HepG2 (cell line): ENCODE measurements around the gene TUBA4A. TPM values are rescaled to one million over a fixed set of nuclear protein-coding genes. Genes with fewer than 3 reads are reported as not detected.
A peak's percentile ranks its signal among the peaks of the same experiment; 100 is the strongest.

ENCODE experiments used
- ATAC-seq: fragments of 200-7000 bp; cut with Tn5 transposase; 3 replicates; pipeline ENCODE4 v1.9.1; 2020; ENCODE audit warnings: mild to moderate bottlenecking, moderate library complexity
- Bru-seq: library from RNA; stranded (reverse); fragments of 400-500 nt; gene quantifications from one replicate; lab custom pipeline; 2021; lab: Mats Ljungman, UMichigan
- BruChase-seq, 2 experiments: library from RNA; stranded (reverse); fragments of 400-500 nt; gene quantifications; one replicate each; lab custom pipeline; 2021; lab: Mats Ljungman, UMichigan
- BruUV-seq: library from RNA; stranded (reverse); fragments of 400-500 nt; replicated peaks from 2 replicates; lab custom pipeline; 2021; lab: Mats Ljungman, UMichigan
- CTCF ChIA-PET: fragments of 300-600 bp; formaldehyde crosslinking; extraction: SDS; loops from one replicate; lab custom pipeline; 2021; ENCODE audit warnings: low total read pairs, inconsistent platforms, low intra/inter-chr PET ratio; lab: Yijun Ruan, JAX
- POLR2A ChIA-PET: fragments of 350-600 bp; sonication (Branson Sonifier 250); formaldehyde crosslinking; loops from one replicate; lab custom pipeline; 2020; ENCODE audit warnings: antibody characterized with exemption, inconsistent platforms; lab: Yijun Ruan, JAX
- DNase-seq: peaks from one replicate; pipeline ENCODE4 v3.0.0-alpha.2; 2015; ENCODE audit warnings: low spot score
- FAIRE-seq: peaks from 3 replicates; lab custom pipeline; 2011; peaks lifted over from hg19 to GRCh38; lab: Jason Lieb, UNC
- H2AFZ ChIP-seq: one replicate; pipeline ENCODE4 v1.6.1; 2011; ENCODE audit warnings: low read length, inconsistent platforms
- H3K27ac ChIP-seq: fragments of 300-600 bp; 3 replicates; pipeline ENCODE4 v1.8.0; 2011; ENCODE audit warnings: mixed run types, mild to moderate bottlenecking, mixed read lengths, low read length, inconsistent platforms; ENCODE audit not compliant: insufficient read depth; ENCODE audit errors: extremely low read length
- H3K27me3 ChIP-seq, 2 experiments: fragments of 200-600 bp in 1 of 2; 2 replicates in 1 of 2; 3 replicates in 1 of 2; pipeline versions ENCODE4 v1.6.0 to v1.8.0; 2011; ENCODE audit warnings: low read length in 2 of 2, mild to moderate bottlenecking in 2 of 2, moderate library complexity in 2 of 2, inconsistent platforms in 1 of 2; ENCODE audit not compliant: insufficient read depth in 2 of 2, control insufficient read depth in 1 of 2
- H3K36me3 ChIP-seq, 2 experiments: fragments of 200-600 bp in 1 of 2; replicated peaks in 1 of 2; 2 replicates in 1 of 2; 3 replicates in 1 of 2; pipeline versions ENCODE4 v1.5.1 to v1.8.0; 2011; ENCODE audit warnings: low read length in 2 of 2, inconsistent platforms in 1 of 2; ENCODE audit not compliant: insufficient read depth in 2 of 2, control insufficient read depth in 1 of 2
- H3K4me1 ChIP-seq: 2 replicates; pipeline ENCODE4 v1.5.1; 2012; ENCODE audit warnings: low read length, inconsistent platforms; ENCODE audit not compliant: insufficient read depth
- H3K4me2 ChIP-seq: 2 replicates; pipeline ENCODE4 v1.6.0; 2011; ENCODE audit warnings: low read depth, low read length, inconsistent platforms
- H3K4me3 ChIP-seq, 3 experiments: fragments of 200-600 bp in 1 of 3; sonication (generic), shearing (Covaris generic) in 1 of 3; replicated peaks in 1 of 3; 2 replicates each; pipeline ENCODE4 v1.5.1; 2011 to 2016; ENCODE audit warnings: low read length in 3 of 3, inconsistent platforms in 2 of 3, low read depth in 2 of 3, mild to moderate bottlenecking in 2 of 3, control low read depth in 1 of 3, mixed read lengths in 1 of 3; ENCODE audit not compliant: insufficient read depth in 1 of 3
- H3K79me2 ChIP-seq: one replicate; pipeline ENCODE4 v1.6.1; 2011; ENCODE audit warnings: low read length, inconsistent platforms; ENCODE audit not compliant: insufficient read depth
- H3K9ac ChIP-seq: 2 replicates; pipeline ENCODE4 v1.6.0; 2011; ENCODE audit warnings: mild to moderate bottlenecking, low read depth, low read length, inconsistent platforms; ENCODE audit not compliant: insufficient read depth
- H3K9me3 ChIP-seq: 2 replicates; pipeline ENCODE4 v1.5.1; 2012; ENCODE audit warnings: mild to moderate bottlenecking, low read length
- H4K20me1 ChIP-seq: 2 replicates; pipeline ENCODE4 v1.6.0; 2011; ENCODE audit warnings: inconsistent platforms, mild to moderate bottlenecking, low read length, moderate library complexity; ENCODE audit not compliant: insufficient read depth
- ELF1 ChIP-seq: sonication (generic); formaldehyde crosslinking; IDR thresholded peaks from 2 replicates; pipeline ENCODE4 v1.4.0; 2020; ENCODE audit warnings: missing genetic modification reagents
- MYNN ChIP-seq: sonication (generic); formaldehyde crosslinking; IDR thresholded peaks from 2 replicates; pipeline ENCODE4 v1.4.0; 2020; ENCODE audit warnings: mild to moderate bottlenecking, low read depth, missing genetic modification reagents
- NONO ChIP-seq, 2 experiments: fragments of 450-650 bp in 1 of 2; sonication (generic) in 1 of 2; formaldehyde crosslinking in 1 of 2; IDR thresholded peaks in 1 of 2; conservative IDR thresholded peaks in 1 of 2; 2 replicates each; pipeline versions ENCODE4 v1.6.1 to v1.8.0; 2017 to 2022; ENCODE audit warnings: mild to moderate bottlenecking in 1 of 2, missing genetic modification reagents in 1 of 2, moderate library complexity in 1 of 2
- RFX1 ChIP-seq: fragments of 450-650 bp; IDR thresholded peaks from 2 replicates; pipeline ENCODE4 v1.6.1; 2017
- U2AF2 ChIP-seq: fragments of 200-400 bp; formaldehyde crosslinking; IDR thresholded peaks from 2 replicates; pipeline ENCODE4 v1.6.1; 2017; ENCODE audit warnings: low read depth, mild to moderate bottlenecking, low read length
- ZBTB7A ChIP-seq: sonication (generic); formaldehyde crosslinking; IDR thresholded peaks from 2 replicates; pipeline ENCODE4 v1.8.0; 2022; ENCODE audit warnings: mild to moderate bottlenecking, missing genetic modification reagents
- ZNF253 ChIP-seq: sonication (generic); formaldehyde crosslinking; IDR thresholded peaks from 2 replicates; pipeline ENCODE4 v1.8.0; 2022; ENCODE audit warnings: mild to moderate bottlenecking, missing genetic modification reagents, borderline replicate concordance
- ZNF317 ChIP-seq: sonication (generic); formaldehyde crosslinking; IDR thresholded peaks from 2 replicates; pipeline ENCODE4 v1.5.0; 2020; ENCODE audit warnings: mild to moderate bottlenecking, missing genetic modification reagents
- ZNF549 ChIP-seq: sonication (generic); formaldehyde crosslinking; IDR thresholded peaks from 2 replicates; pipeline ENCODE4 v1.5.0; 2020; ENCODE audit warnings: missing genetic modification reagents
- ZNF772 ChIP-seq: sonication (generic); formaldehyde crosslinking; IDR thresholded peaks from 2 replicates; pipeline ENCODE4 v1.5.0; 2020; ENCODE audit warnings: mild to moderate bottlenecking, missing genetic modification reagents
- ZSCAN12 ChIP-seq: sonication (generic); formaldehyde crosslinking; IDR thresholded peaks from 2 replicates; pipeline ENCODE4 v1.9.0; 2021; ENCODE audit warnings: mild to moderate bottlenecking, missing genetic modification reagents
- WGBS: methylation state at CpG from one replicate; pipeline ENCODE4 v1.1.6; 2017; ENCODE audit warnings: low lambda C conversion rate; 5-methylcytosine and 5-hydroxymethylcytosine counted together
- in situ Hi-C: cut with HindIII; loops from 2 replicates; pipeline ENCODE4 v1.10.0; 2017; ENCODE audit warnings: low pct_unique_long_range_greater_than_20kb; ENCODE audit not compliant: extremely low pct_ligation_motif_present
- intact Hi-C: fragments of 100-400 bp; cut with micrococcal nuclease; formaldehyde crosslinking; loops from one replicate; pipeline ENCODE4 v1.10.0; 2022; ENCODE audit not compliant: unreplicated experiment
- long read RNA-seq, 2 experiments: library from RNA in 1 of 2; library from polyadenylated mRNA in 1 of 2; stranded (forward) in 1 of 2; unstranded in 1 of 2; transcript quantifications; one replicate each; pipeline ENCODE4 v2.0.0, GENCODE V29; 2019 to 2022
- polyA minus RNA-seq, 3 experiments: library from RNA; depleted of rRNA, polyadenylated mRNA; stranded (reverse); fragments of >200 nt; gene quantifications; 2 replicates each; pipeline ENCODE4 v1.2.3, GENCODE V29; 2011; ENCODE audit warnings: low replicate concordance in 1 of 3
- polyA plus RNA-seq, 8 experiments: library from polyadenylated mRNA; depleted of rRNA in 3 of 8; stranded (reverse) in 7 of 8; unstranded in 1 of 8; fragments of >200 nt; fragmentation: Illumina TruSeq in 4 of 8; extraction: Trizol in 4 of 8; gene quantifications; 2 replicates each; pipeline versions ENCODE4 v1.2.1 to v1.2.3, GENCODE V29; 2011 to 2016; ENCODE audit warnings: low read depth in 4 of 8, missing spikeins in 1 of 8, mixed read lengths in 1 of 8; ENCODE audit not compliant: insufficient read depth in 1 of 8
- total RNA-seq, 5 experiments: library from RNA; depleted of rRNA; stranded (reverse); fragments of >200 nt; fragmentation: Illumina TruSeq; extraction: Trizol; gene quantifications; 2 replicates each; pipeline ENCODE4 v1.2.3, GENCODE V29; 2016; ENCODE audit warnings: low read depth in 1 of 5
- TF ChIP-seq, protein P1 (sequence below): sonication (generic); formaldehyde crosslinking; IDR thresholded peaks from 2 replicates; pipeline ENCODE4 v1.4.0; 2020; ENCODE audit warnings: missing genetic modification reagents
- TF ChIP-seq, protein P2 (sequence below): IDR thresholded peaks from 2 replicates; pipeline ENCODE4 v1.6.1; 2016; ENCODE audit warnings: mild to moderate bottlenecking

Gene TUBA4A
- total RNA-seq (2016; rRNA removed; fragmentation: Illumina TruSeq; extraction: Trizol), result 0.97 and 1.3 TPM in 2 replicates
- 0.10 and 0.18 TPM in 2 replicates for total RNA-seq (2016; cell fraction: cytosol; rRNA removed; fragmentation: Illumina TruSeq; extraction: Trizol; ENCODE audit: low read depth)
- 1.2 and 2.1 TPM in 2 replicates for total RNA-seq (2016; cell fraction: insoluble cytoplasmic fraction; rRNA removed; fragmentation: Illumina TruSeq; extraction: Trizol)
- total RNA-seq (2016; cell fraction: membrane; rRNA removed; fragmentation: Illumina TruSeq; extraction: Trizol), result 0.34 and 0.52 TPM in 2 replicates
- total RNA-seq (2016; cell fraction: nucleus; rRNA removed; fragmentation: Illumina TruSeq; extraction: Trizol), result 0.78 and 0.81 TPM in 2 replicates
- 12.7 and 19.5 TPM in 2 replicates for polyA plus RNA-seq (2011; rRNA removed)
- 10.0 and 11.2 TPM in 2 replicates for polyA plus RNA-seq (2011; cell fraction: cytosol; rRNA removed)
- polyA plus RNA-seq (2011; cell fraction: nucleus; rRNA removed), result 37.1 and 38.2 TPM in 2 replicates
- 15.6 and 17.6 TPM in 2 replicates for polyA plus RNA-seq (2012)
- 0.87 and 1.3 TPM in 2 replicates for polyA plus RNA-seq (2016; cell fraction: cytosol; fragmentation: Illumina TruSeq; extraction: Trizol; ENCODE audit: low read depth)
- polyA plus RNA-seq (2016; cell fraction: insoluble cytoplasmic fraction; fragmentation: Illumina TruSeq; extraction: Trizol; ENCODE audit: low read depth), result 2.8 TPM in 2 replicates
- polyA plus RNA-seq (2016; cell fraction: membrane; fragmentation: Illumina TruSeq; extraction: Trizol; ENCODE audit: low read depth), result 0.76 and 1.1 TPM in 2 replicates
- polyA plus RNA-seq (2016; cell fraction: nucleus; fragmentation: Illumina TruSeq; extraction: Trizol; ENCODE audit: insufficient read depth, low read depth), result 1.9 and 3.4 TPM in 2 replicates
- 6.5 and 116 TPM in 2 replicates for polyA minus RNA-seq (2011; rRNA and poly(A)+ RNA removed; ENCODE audit: low replicate concordance)
- 1.8 and 2.1 TPM in 2 replicates for polyA minus RNA-seq (2011; cell fraction: cytosol; rRNA and poly(A)+ RNA removed)
- polyA minus RNA-seq (2011; cell fraction: nucleus; rRNA and poly(A)+ RNA removed), result 2.0 and 3.0 TPM in 2 replicates
- Bru-seq, nascent RNA, result percentile 32 among the genes with signal in this experiment
- percentile 46 among the genes with signal in this experiment for BruChase-seq, experiment 1, labeled RNA remaining after a 6-hour chase
- BruChase-seq, experiment 2, labeled RNA remaining after a 2-hour chase, result percentile 41 among the genes with signal in this experiment
- long read RNA-seq, experiment 1, partial matches to known transcripts, result 1 of 6 reads
- long read RNA-seq, experiment 1, other reads (novel, unspliced or antisense), result 1 of 6 reads
- long read RNA-seq, experiment 2, transcript TUBA4A-201 (4 exons, 2,162 nt), result major isoform, 7 of 10 reads
- long read RNA-seq, experiment 2, partial matches to known transcripts, result 1 of 10 reads
- long read RNA-seq, experiment 2, other reads (novel, unspliced or antisense), result 2 of 10 reads

DNA sequence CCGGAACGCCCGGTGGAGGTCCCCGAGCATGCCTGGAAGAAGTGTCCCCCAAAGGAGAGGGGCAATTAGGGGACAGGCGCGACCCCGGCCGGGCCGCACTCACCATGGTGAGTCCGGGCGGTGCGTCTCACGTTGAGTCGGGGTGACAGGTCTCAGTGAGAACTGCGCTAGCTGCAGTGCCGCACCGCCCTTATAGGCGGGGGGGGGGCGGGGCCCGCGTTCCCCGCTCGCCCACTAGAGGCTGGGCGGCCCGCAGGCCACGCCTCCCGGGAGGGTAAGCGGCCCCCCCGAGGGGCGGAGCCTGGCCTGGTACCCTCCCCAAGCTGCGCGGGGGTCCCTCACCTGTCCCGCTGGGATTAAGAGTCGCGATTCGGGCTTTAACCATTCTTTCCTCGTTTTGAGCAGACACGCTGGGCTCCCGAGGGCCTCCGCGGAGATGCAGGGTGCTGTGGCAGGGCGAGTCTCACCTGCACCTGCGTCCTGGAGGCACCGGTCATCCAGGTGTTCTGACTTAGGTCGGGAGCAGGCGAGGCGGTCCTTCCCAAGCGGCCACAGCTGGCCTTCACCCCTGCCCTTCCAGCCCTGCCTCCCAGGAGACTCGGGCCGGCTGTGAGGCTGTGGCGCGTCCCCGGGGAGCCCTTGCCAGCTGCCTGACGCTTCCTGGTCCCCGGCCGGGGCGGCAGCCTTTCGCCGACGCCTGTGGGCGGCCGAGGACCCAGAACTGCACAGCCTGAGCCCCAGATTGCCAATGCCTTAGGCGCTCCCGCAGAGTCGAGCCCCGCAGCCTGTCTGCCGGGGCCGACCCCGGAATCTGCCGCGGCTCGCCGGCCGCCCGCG, at the start of gene TUBA4A:
Gene TUBA4A (minus strand): TSS at position 166 of the 837 bp plus-strand sequence. CDS start 60 bp downstream, at position 106.
- no peaks in the 10 kb centered on the region for H3K9me3 ChIP-seq
- no peaks in the 10 kb centered on the region for H3K36me3 ChIP-seq
- H3K4me1 ChIP-seq, result peaks cover 60% of the 10 kb centered on the region
- H3K4me3 ChIP-seq, result peak within 1 kb of the TSS; percentile 62 to 83 (median 62)
- FAIRE-seq (peak; percentile 63), DNase-seq (peak; percentile 58), ATAC-seq (peak; percentile 62)
- peak within 1 kb of the TSS; percentile 46; the same call in 1 of the 2 replicates for H3K9ac ChIP-seq
- 0% methylated on average over 27 of the region's 76 CpGs for WGBS
- in situ Hi-C loops, result no loop called here
- H4K20me1 ChIP-seq, result no peaks in the 10 kb centered on the region
- H3K27me3 ChIP-seq, result peaks cover 2 to 40% of the 10 kb centered on the region in 2 experiments; a peak in 4 of 5 replicates
- ChIA-PET POLR2A (interaction anchor here (1.0 to 3.5 kb wide), 14 partner anchors 9 to 298 kb away, joined by 3 to 26 read pairs (median 6); partner anchors contain the start of genes CNPPD1, DNAJB2, GLB1L and STK16), CTCF (interaction anchor here (0.9 to 1.2 kb wide), 2 partner anchors 23 to 40 kb away, joined by 3 read pairs; no protein-coding TSS in a partner anchor)
- no TSS peak for BruUV-seq
- H3K79me2 ChIP-seq, result no peaks in the 10 kb centered on the region
- no peak within 1 kb of the TSS for H3K27ac ChIP-seq
- intact Hi-C loops, result no loop called here
- peak within 1 kb of the TSS; percentile 99 for H3K4me2 ChIP-seq
- H2AFZ ChIP-seq, result no peak within 1 kb of the TSS
- TF ChIP-seq ZNF549 (CRISPR knock-in tag) (no peak), ZBTB7A (CRISPR knock-in tag) (peak; percentile 62; the same call in 1 of the 2 replicates), ZNF317 (CRISPR knock-in tag) (peak; percentile 57; the same call in 1 of the 2 replicates), ZSCAN12 (CRISPR knock-in tag) (0 out of 2 replicates have a peak, but pooled peaks have one; percentile 55), ZNF253 (CRISPR knock-in tag) (no peak), RFX1 (no peak), NONO (IDR thresholded peaks at IDR 0.05) (no peak), NONO (CRISPR knock-in tag; conservative IDR thresholded peaks at IDR 0.05) (no peak), MYNN (CRISPR knock-in tag) (no peak), U2AF2 (no peak), ZNF772 (CRISPR knock-in tag) (no peak; the same call in 1 of the 2 replicates), ELF1 (CRISPR knock-in tag) (peak; percentile 62; the same call in 1 of the 2 replicates)
- TF ChIP-seq, protein P1, sequence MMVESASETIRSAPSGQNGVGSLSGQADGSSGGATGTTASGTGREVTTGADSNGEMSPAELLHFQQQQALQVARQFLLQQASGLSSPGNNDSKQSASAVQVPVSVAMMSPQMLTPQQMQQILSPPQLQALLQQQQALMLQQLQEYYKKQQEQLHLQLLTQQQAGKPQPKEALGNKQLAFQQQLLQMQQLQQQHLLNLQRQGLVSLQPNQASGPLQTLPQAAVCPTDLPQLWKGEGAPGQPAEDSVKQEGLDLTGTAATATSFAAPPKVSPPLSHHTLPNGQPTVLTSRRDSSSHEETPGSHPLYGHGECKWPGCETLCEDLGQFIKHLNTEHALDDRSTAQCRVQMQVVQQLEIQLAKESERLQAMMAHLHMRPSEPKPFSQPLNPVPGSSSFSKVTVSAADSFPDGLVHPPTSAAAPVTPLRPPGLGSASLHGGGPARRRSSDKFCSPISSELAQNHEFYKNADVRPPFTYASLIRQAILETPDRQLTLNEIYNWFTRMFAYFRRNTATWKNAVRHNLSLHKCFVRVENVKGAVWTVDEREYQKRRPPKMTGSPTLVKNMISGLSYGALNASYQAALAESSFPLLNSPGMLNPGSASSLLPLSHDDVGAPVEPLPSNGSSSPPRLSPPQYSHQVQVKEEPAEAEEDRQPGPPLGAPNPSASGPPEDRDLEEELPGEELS, result peak; percentile 45
- TF ChIP-seq, protein P2, sequence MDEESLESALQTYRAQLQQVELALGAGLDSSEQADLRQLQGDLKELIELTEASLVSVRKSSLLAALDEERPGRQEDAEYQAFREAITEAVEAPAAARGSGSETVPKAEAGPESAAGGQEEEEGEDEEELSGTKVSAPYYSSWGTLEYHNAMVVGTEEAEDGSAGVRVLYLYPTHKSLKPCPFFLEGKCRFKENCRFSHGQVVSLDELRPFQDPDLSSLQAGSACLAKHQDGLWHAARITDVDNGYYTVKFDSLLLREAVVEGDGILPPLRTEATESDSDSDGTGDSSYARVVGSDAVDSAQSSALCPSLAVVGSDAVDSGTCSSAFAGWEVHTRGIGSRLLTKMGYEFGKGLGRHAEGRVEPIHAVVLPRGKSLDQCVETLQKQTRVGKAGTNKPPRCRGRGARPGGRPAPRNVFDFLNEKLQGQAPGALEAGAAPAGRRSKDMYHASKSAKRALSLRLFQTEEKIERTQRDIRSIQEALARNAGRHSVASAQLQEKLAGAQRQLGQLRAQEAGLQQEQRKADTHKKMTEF, result peak; percentile 71
